HEK293T (cell line): ENCODE results near the gene MBOAT1.

Experiments
- FOXK2 ChIP-seq: fragments of 450-650 bp; IDR thresholded peaks from 2 replicates; pipeline ENCODE4 v1.6.1; 2016; ENCODE audit warnings: mild to moderate bottlenecking
- HDGF ChIP-seq: fragments of 450-650 bp; IDR thresholded peaks from 2 replicates; pipeline ENCODE4 v1.6.1; 2017; ENCODE audit warnings: antibody characterized with exemption, borderline replicate concordance

- TF ChIP-seq HDGF = no peak
- no peak for TF ChIP-seq FOXK2
Observed at GRCh38 chr6:20211037-20211940, 980 bp downstream of the MBOAT1 start.
